ENCODE data around the gene MFAP5.

GRCh38 chr12:8603856-8604255 lies 58.8 kb downstream of the MFAP5 start:
- TF ChIP-seq CTCF (conservative IDR thresholded peaks at IDR 0.05) (peak; percentile 40; the same call in 1 of the 2 replicates), EZH2 (IDR thresholded peaks at IDR 0.05; ENCODE audit: low read depth) (no peak)

Measured in PC-9 (cell line).